NCI-H1417 (cell line): ENCODE measurements around the gene DHX35.
"Not testable (repeated sequence)": the region's sequence is repeated elsewhere in the genome, so short reads cannot be mapped to it uniquely, and the experiment has no call there.

ENCODE experiments used
- DNase-seq, 3 experiments: peaks; one replicate each; lab custom pipeline; 2025; lab: John Stamatoyannopoulos, UW

The DHX35 gene

GRCh38 chr20:38940644-38941043, 21.5 kb upstream of the DHX35 start:
- DNase-seq: no peak

- DNase-seq: no peak
Observed at GRCh38 chr20:38941726-38942389, 20.3 kb upstream of the DHX35 start.

- DNase-seq: no peak
Observed at GRCh38 chr20:38945012-38945411, 17.1 kb upstream of the DHX35 start.

- DNase-seq: no peak
Observed at GRCh38 chr20:38946836-38947235, 15.3 kb upstream of the DHX35 start.

GRCh38 chr20:38947931-38948362, 14.2 kb upstream of the DHX35 start:
- DNase-seq: no peak

- DNase-seq: no peak
Observed at GRCh38 chr20:38950254-38950653, 11.9 kb upstream of the DHX35 start.

GRCh38 chr20:38951611-38952010, 10.5 kb upstream of the DHX35 start:
- no peak for DNase-seq

GRCh38 chr20:38952153-38952552, 10.0 kb upstream of the DHX35 start:
- no peak for DNase-seq

GRCh38 chr20:38953630-38954340, 8.4 kb upstream of the DHX35 start:
- DNase-seq: no peak

- DNase-seq: no peak
Observed at GRCh38 chr20:38957235-38957876, 4.8 kb upstream of the DHX35 start.

GRCh38 chr20:38957915-38958485, 4.1 kb upstream of the DHX35 start:
- no peak for DNase-seq

GRCh38 chr20:38960187-38960687, 1.9 kb upstream of the DHX35 start:
- DNase-seq: not testable (repeated sequence)

GRCh38 chr20:38961530-38962043, 557 bp upstream of the DHX35 start:
- no peak for DNase-seq

- DNase-seq: no peak
Observed at GRCh38 chr20:38962928-38963401, 821 bp downstream of the DHX35 start.

GRCh38 chr20:38963745-38964144, 1.6 kb downstream of the DHX35 start:
- DNase-seq: no peak

- no peak for DNase-seq
Observed at GRCh38 chr20:38965264-38965663, 3.1 kb downstream of the DHX35 start.

GRCh38 chr20:38968090-38968489, 5.9 kb downstream of the DHX35 start:
- DNase-seq: no peak

- DNase-seq: no peak
Observed at GRCh38 chr20:38969708-38970107, 7.6 kb downstream of the DHX35 start.

- no peak for DNase-seq
Observed at GRCh38 chr20:38970302-38970701, 8.2 kb downstream of the DHX35 start.

GRCh38 chr20:38973107-38973506, 11.0 kb downstream of the DHX35 start:
- no peak for DNase-seq

GRCh38 chr20:38973645-38974044, 11.5 kb downstream of the DHX35 start:
- DNase-seq: no peak

- DNase-seq: no peak
Observed at GRCh38 chr20:38975539-38976120, 13.5 kb downstream of the DHX35 start.
